Inflammatory macrophage treated with lipopolysaccharide for 1 hour (primary cell): ENCODE results near the gene NFYA.

Experiments used
- DNase-seq, 2 donors: peaks; one replicate each; pipeline ENCODE4 v3.0.0-alpha.2; 2020 to 2022

Gene NFYA

DNA sequence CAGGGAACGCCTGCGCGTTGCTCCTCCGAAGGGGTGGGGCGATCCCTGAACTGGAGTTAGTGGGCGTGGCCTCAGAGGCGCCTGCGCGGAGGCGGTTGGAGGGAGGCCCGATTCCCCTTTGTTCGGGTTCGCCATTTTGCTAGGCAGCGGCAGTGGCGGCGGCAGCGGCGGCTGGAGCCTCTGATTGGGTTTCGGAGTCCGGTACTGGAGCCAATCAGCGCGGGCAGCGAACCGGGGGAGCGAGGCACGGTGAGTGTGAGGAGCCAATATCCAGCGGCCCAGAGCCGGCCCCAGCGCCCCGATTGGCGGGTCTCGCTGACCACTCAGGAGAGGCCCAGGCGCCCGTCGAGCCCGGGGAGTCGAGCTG is at the start of gene NFYA:
NFYA (plus strand) TSS at position 139 of the 367 bp plus-strand sequence. CDS start 6,116 bp downstream, outside the sequence.
- no peak for DNase-seq

GRCh38 chr6:41023114-41023513 is 49.7 kb upstream of the NFYA start:
- DNase-seq = no peak

GRCh38 chr6:41025966-41026530 is 46.7 kb upstream of the NFYA start:
- no peak for DNase-seq

DNA sequence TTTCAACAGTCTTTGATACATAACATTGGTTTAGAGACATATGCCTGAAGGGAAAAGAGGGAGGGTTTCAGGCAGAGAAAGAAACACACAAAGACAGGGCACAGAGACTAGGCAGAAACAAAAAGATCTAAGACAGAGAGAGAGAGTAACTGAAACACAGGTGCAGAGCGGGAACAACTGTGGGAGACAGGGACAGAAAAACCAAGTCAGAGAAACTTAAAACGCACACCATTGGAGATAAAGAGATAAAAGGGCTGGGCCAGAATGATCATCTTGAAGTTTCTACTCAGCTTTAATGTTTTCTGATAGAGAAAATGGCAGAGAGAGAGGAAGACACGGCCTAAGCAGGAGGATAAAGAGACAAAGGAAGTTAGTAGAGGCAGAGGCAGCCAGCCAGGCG is 45.5 kb upstream of the NFYA start:
- DNase-seq = no peak

DNA sequence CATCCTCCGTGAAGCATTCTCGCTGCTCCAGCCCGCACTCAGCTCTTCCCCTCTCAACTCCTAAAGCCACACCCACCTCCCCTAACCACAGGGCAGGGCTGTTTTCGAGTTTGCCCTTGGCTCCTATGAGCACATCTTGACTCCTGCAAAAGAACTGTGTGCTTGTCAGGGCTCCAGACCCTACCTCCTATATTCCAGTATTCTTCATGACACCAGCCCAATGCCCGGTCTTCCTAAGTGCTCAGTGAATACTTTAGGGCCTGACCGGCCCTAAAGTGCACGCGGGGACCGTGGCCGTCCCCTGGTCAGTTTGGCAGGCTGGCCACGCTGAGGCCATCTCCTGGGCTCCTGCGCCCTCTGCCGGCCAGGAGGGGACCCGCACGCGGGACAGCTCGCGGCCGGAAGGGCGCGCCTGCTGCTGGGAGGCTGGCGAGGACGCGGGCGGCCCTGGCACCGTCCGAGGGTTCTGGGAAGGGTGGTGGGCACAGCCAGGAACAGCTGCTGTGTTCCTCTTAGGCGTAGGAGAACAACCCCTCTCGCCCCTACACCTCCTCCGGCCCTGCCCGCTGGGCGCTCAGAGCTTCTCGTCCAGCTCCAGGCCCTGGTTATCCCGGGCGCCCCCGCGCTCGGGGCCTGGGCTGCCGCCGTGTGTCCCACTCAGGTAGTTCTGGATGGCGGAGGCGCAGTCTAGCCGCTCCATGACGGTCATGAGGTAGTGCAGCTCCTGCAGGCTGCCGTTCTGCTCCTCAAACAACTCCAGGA is 44.8 kb upstream of the NFYA start:
- peak; percentile 46 to 90 for DNase-seq

DNA sequence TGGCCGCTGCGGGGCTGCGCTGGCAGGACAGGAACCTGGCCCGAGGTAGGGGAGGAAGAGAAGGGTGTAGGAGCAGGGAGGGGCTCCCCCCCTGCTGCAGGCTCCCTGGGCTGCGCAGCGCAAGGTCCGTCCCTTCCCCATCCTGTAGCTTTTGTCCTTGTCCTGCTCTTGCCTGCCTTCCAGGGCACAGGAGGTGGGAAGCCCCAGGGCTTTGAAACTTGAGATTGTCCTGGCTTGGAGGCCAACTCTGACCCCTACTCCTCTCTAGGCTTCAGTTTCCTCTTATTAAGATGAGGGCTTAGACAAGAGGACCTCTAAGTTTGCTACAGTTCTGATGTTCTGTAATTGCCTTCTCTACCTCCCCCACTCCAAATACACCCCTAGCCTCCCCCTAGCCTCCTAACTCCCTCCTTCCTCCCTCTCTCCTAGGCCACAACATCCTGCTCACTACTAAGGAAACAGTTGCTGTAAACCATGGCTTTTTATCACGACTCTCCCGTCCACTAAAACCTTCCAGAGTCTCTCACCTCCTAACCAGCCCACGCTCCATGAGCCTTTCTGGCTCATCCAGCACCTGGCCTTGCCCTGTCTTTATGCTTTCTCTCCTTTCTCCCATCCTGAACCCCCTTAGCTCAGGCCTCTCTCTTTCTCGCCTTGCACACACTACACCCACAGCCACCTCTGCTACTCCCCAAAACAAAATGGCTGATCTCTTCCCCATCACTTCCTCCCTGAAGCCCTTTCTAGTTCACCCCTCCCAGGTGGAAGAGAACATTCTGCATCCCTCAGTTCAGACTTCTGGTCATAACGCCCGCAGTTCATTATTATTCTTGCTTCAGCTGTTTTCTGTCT is 44.0 kb upstream of the NFYA start:
- DNase-seq = no peak

GRCh38 chr6:41032830-41033229 is 39.9 kb upstream of the NFYA start:
- no peak for DNase-seq

DNA sequence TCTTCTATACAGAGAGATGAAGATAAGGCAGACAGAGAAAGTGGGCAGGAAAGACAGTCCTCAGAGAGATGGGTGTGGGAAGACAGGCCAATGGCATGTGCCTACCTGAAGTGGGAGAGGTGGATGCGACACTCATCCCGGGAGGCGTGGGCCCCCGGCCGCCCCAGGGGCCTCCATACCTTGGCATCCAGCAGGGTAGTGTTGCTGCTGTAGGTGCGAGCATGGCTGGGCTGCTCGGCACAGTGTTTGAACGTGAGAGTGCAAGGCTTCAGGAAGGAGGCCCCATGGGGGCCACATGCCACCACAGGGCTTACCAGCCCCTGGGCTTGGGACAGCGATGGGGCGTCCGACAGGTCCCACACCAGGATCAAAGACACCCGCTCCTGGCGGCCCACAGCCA is 39.0 kb upstream of the NFYA start:
- DNase-seq = no peak

GRCh38 chr6:41036186-41036585 is 36.6 kb upstream of the NFYA start:
- no peak for DNase-seq

GRCh38 chr6:41036601-41037000 is 36.2 kb upstream of the NFYA start:
- no peak for DNase-seq

DNA sequence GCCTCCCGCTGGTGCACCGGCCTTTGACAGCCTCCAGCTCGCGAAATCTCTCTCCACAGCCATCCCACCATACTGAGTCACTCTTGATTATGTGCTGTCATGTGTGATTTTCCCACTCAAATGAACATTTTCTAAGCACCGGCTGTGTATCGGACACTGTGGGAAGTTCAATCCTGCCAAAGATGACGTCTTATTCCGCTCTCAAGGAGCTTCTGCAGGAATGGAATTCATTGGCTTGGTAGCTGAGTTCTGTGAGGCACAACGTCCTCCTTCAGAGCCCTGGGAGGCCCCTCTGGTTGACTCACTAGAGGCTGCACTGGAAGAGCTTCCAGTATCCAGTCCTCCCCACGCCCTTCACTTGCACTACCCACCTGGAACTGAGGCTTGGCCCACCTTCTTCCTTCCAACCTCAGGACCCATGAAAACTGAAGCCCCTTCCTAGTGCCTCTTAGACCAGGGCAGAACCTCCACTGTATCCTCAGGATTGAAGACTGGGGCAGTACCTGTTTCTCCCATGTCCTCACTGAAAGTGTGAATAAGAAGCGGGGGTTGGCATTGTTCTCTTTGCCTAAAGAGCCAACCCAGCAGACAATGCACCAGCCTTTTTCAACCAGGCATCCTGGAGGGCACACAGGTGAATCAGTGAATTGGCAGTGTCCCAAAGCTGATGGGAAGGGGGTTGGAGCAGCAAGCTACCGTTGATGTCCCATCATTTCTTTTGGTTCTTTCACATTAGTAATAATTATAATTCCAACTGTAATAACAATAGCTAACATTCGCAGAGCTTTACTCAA is 35.5 kb upstream of the NFYA start:
- DNase-seq = no peak

- no peak for DNase-seq
These were observed 34.6 kb upstream of the NFYA start for GRCh38 chr6:41038205-41038604.

- peak in 1 of 2 donors; percentile 49 for DNase-seq
These were observed 33.4 kb upstream of the NFYA start, which contains the start of gene UNC5CL for GRCh38 chr6:41039060-41039998. UNC5CL (minus strand) TSS chr6:41039221; CDS start chr6:41035074, 4,147 bp downstream.

DNA sequence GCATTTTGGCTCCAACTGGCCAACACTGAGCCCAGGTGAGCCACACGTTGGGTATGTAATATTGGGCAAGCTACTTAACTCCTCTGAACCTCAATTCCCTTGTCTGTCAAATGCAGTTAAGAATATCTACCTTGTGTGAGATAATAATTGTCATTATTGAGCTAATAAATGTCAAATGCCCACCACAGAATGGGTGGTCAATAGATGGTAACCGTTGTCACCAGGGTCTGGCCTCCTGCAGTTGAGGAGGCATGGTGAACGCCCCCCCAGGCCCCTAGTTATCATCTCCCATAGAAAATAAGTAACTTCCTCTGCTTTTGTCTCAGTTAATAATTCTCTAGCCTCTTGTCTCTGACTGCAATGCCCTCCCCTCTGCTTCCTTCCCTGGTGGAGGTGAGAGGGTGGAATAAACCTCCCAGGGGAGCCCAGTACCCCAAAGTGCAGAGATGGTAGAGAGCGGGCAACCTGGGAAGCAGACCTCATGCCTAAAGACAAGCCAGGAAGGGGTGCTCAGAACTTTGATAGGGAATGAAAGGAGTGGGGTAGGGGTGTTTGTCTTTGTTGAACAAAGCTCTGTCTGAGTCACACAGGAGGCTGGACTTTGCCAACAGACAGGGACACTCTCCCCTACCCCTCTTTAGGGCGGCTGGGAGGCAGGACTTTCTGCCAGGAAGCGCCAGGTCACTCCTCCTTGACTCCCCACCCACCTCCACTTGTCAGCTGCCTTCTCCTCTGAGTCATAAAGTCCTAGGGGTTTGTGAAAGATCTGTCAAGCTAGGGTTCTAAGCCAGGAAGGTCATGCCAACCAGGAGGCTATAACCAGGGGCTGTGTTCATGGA is 32.5 kb upstream of the NFYA start:
- DNase-seq = peak; percentile 53 to 82

- DNase-seq = no peak
These were observed 31.7 kb upstream of the NFYA start for GRCh38 chr6:41040940-41041536.

GRCh38 chr6:41042226-41043055 is 30.3 kb upstream of the NFYA start, which contains the start of gene TSPO2:
TSPO2 (plus strand) TSS chr6:41042467; CDS start chr6:41042986, 519 bp downstream.
- DNase-seq = no peak

DNA sequence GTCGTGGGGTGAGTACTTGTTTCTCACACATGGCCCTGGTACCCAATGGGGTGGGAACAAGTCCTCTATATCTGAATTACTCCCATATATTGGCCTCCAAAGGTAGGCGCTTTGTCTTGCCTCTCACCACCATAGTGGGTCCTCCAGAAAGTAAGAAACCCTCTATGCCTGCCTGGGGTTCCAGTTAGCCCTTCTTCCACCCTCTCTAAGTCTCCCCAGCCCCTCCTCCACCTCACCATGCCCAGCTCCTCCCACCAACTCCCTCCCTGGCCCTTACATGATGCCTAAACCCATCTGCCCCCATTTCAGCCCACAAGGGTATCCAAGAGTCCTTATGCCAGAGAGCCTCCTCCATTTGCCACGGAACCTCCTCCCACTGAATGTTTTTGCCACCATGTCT is 29.6 kb upstream of the NFYA start:
- no peak for DNase-seq

DNA sequence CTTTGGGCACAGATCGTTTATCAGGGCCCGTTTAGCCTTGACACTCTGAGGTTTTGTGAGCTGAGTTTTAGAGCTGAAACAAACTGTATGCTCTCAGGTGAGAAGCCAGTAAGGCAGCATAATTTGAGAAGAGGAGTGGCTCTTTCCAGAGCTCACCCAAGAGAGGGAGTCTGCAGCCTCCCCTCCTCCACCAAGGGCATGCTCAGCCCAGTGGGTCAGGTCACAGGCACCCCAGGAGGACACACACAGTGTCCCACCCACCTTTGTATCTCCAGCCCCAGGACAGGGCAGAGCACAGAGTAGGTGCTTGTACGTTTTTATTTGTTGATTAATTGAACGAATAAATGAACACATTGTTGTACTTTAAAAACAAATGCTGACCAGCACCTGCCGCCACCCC is 27.1 kb upstream of the NFYA start:
- no peak for DNase-seq

DNA sequence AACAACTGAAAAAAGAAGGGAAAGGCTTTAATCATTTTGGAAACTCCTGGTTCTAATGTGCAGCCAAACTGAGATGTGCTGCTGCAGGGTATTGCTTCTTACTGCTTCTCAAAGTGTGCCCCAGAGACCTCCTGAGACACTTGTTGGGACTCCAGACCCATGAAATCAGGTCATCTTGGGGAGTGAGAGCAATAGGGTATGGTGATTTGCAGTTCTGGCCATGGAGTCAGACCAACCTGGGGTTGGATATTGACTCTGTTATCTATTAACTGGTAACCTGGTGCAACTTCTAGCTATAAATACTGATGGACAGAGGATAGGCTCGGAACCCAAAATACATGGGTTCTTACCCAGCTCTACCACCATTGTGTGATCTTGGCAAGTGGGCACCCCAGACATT is 26.7 kb upstream of the NFYA start:
- no peak for DNase-seq
